ENCODE results near the gene PELO.

DNA sequence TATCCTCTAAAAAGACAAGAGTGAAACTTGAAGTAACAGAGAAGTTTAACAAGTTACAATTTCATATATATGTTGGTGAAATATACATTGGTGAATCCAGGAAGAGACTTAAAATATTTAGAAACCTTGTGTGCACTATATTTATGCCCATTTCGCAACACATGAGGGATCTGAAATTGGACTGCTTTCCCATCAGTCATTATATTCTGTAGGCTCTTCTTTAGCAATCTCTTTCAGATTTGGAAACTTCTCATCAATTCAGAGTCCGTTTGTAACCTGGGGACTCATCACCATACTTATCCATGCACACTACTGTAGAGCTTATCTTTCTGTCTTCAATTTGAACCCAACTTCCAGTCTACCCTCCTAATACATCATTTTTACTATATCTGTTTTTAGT lies 2.1 kb downstream of the PELO start:
- TF ChIP-seq, protein P1, sequence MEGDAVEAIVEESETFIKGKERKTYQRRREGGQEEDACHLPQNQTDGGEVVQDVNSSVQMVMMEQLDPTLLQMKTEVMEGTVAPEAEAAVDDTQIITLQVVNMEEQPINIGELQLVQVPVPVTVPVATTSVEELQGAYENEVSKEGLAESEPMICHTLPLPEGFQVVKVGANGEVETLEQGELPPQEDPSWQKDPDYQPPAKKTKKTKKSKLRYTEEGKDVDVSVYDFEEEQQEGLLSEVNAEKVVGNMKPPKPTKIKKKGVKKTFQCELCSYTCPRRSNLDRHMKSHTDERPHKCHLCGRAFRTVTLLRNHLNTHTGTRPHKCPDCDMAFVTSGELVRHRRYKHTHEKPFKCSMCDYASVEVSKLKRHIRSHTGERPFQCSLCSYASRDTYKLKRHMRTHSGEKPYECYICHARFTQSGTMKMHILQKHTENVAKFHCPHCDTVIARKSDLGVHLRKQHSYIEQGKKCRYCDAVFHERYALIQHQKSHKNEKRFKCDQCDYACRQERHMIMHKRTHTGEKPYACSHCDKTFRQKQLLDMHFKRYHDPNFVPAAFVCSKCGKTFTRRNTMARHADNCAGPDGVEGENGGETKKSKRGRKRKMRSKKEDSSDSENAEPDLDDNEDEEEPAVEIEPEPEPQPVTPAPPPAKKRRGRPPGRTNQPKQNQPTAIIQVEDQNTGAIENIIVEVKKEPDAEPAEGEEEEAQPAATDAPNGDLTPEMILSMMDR (IDR thresholded peaks at IDR 0.05; ENCODE audit: borderline replicate concordance, extremely low read depth, low read length, poor library complexity, severe bottlenecking), result no peak
- TF ChIP-seq EZH2 (IDR thresholded peaks at IDR 0.05; ENCODE audit: borderline replicate concordance, low read depth, low read length, severe bottlenecking), result no peak
